LHCN-M2 (cell line): ENCODE results near the gene FAM151A. TPM values are rescaled to one million over a fixed set of nuclear protein-coding genes. Genes with fewer than 3 reads are reported as not detected.

ENCODE experiments used
- total RNA-seq: library from RNA; depleted of rRNA; stranded (reverse); fragments of >200 nt; gene quantifications from 2 replicates; pipeline ENCODE4 v1.2.3, GENCODE V29; 2014; rRNA removed

FAM151A gene
- total RNA-seq, 1 experiment from 2014 or later: not detected

Other genes starting within 250 kb of the FAM151A start
- gene SSBP3, start 217.1 kb downstream of the FAM151A start, total RNA-seq: 19.2 and 20.8 TPM in 2 replicates
- 9.9 and 11.6 TPM in 2 replicates for gene ACOT11, start 75.3 kb downstream of the FAM151A start, total RNA-seq
- gene MROH7, start 18.3 kb upstream of the FAM151A start, total RNA-seq: not detected in 2 replicates
- gene TTC4, start 92.3 kb upstream of the FAM151A start, total RNA-seq: 32.2 and 35.1 TPM in 2 replicates
- 4.6 and 5.2 TPM in 2 replicates for gene PARS2, start 141.0 kb upstream of the FAM151A start, total RNA-seq
- gene TTC22, start 177.8 kb upstream of the FAM151A start, total RNA-seq: not detected in 2 replicates